T-helper 1 cell treated with Interleukin-12 subunit alpha and Interleukin-12 subunit beta and Interleukin-4 antibody, amounts not matched to agents 30 ng/mL and 1 ng/mL, for 36 hours (primary cell): ENCODE results near the gene PALM3. TPM values are rescaled to one million over a fixed set of nuclear protein-coding genes. Genes with fewer than 3 reads are reported as not detected.

ENCODE experiments used
- intact Hi-C: fragments of 100-400 bp; cut with micrococcal nuclease; formaldehyde crosslinking; loops from one replicate; pipeline ENCODE4 v1.15.1; 2024
- total RNA-seq: library from RNA; stranded (reverse); gene quantifications from 2 replicates; pipeline ENCODE4 v1.2.3, GENCODE V29; 2022

PALM3 gene
- total RNA-seq, result not detected in 2 replicates

GRCh38 chr19:14061751-14062557, at the start of gene PALM3:
Gene PALM3, minus strand, starts transcription at chr19:14062076. Its CDS starts 96 bp downstream, at chr19:14061980.
- intact Hi-C loops, result no loop called here

- intact Hi-C loops, result no loop called here
These were observed 49.6 kb upstream of the PALM3 start for GRCh38 chr19:14111486-14111885.

- intact Hi-C loops, result no loop called here
These were observed 48.8 kb upstream of the PALM3 start for GRCh38 chr19:14110650-14111049.

- intact Hi-C loops, result no loop called here
These were observed 45.9 kb upstream of the PALM3 start for GRCh38 chr19:14107581-14108461.

GRCh38 chr19:14106840-14107239, 45.0 kb upstream of the PALM3 start:
- intact Hi-C loops, result no loop called here

- intact Hi-C loops, result no loop called here
These were observed 43.8 kb upstream of the PALM3 start for GRCh38 chr19:14105680-14106079.

- intact Hi-C loops, result no loop called here
These were observed 41.4 kb upstream of the PALM3 start for GRCh38 chr19:14103310-14103709.

- intact Hi-C loops, result no loop called here
These were observed 40.9 kb upstream of the PALM3 start for GRCh38 chr19:14102756-14103155.

GRCh38 chr19:14102102-14102696, 40.3 kb upstream of the PALM3 start:
- intact Hi-C loops, result no loop called here

- intact Hi-C loops, result no loop called here
These were observed 39.2 kb upstream of the PALM3 start for GRCh38 chr19:14101003-14101545.

- intact Hi-C loops, result no loop called here
These were observed 35.8 kb upstream of the PALM3 start for GRCh38 chr19:14097532-14098151.

GRCh38 chr19:14096272-14096992, 34.6 kb upstream of the PALM3 start:
- intact Hi-C loops, result no loop called here

GRCh38 chr19:14094854-14095253, 33.0 kb upstream of the PALM3 start:
- intact Hi-C loops, result no loop called here

GRCh38 chr19:14093117-14093823, 31.4 kb upstream of the PALM3 start:
- intact Hi-C loops, result no loop called here

- intact Hi-C loops, result loop anchor here (1.0 to 2.0 kb wide), 4 partner anchors 11 to 86 kb away; partner anchors contain the start of genes PRKACA and RFX1
These were observed 30.1 kb upstream of the PALM3 start for GRCh38 chr19:14091813-14092462.

- intact Hi-C loops, result loop anchor here (1.0 to 2.0 kb wide), 4 partner anchors 10 to 85 kb away; partner anchors contain the start of genes PRKACA and RFX1
These were observed 29.4 kb upstream of the PALM3 start for GRCh38 chr19:14091081-14091812.

GRCh38 chr19:14090509-14091080, 28.7 kb upstream of the PALM3 start, which contains the start of gene SAMD1:
Gene SAMD1, minus strand, starts transcription at chr19:14090751.
- intact Hi-C loops, result loop anchor here (1.0 to 2.0 kb wide), 5 partner anchors 9 to 84 kb away; partner anchors contain the start of genes ASF1B, PRKACA and RFX1
